NT2/D1 (cell line): ENCODE data around the gene ZNF804B.

Experiments used
- YY1 ChIP-seq: IDR thresholded peaks from 2 replicates; pipeline ENCODE4 v1.6.1; 2011; ENCODE audit not compliant: insufficient read length, insufficient read depth
- ZNF274 ChIP-seq: IDR thresholded peaks from 2 replicates; pipeline ENCODE4 v1.6.1; 2011; ENCODE audit warnings: mild to moderate bottlenecking, low read depth, low read length

DNA sequence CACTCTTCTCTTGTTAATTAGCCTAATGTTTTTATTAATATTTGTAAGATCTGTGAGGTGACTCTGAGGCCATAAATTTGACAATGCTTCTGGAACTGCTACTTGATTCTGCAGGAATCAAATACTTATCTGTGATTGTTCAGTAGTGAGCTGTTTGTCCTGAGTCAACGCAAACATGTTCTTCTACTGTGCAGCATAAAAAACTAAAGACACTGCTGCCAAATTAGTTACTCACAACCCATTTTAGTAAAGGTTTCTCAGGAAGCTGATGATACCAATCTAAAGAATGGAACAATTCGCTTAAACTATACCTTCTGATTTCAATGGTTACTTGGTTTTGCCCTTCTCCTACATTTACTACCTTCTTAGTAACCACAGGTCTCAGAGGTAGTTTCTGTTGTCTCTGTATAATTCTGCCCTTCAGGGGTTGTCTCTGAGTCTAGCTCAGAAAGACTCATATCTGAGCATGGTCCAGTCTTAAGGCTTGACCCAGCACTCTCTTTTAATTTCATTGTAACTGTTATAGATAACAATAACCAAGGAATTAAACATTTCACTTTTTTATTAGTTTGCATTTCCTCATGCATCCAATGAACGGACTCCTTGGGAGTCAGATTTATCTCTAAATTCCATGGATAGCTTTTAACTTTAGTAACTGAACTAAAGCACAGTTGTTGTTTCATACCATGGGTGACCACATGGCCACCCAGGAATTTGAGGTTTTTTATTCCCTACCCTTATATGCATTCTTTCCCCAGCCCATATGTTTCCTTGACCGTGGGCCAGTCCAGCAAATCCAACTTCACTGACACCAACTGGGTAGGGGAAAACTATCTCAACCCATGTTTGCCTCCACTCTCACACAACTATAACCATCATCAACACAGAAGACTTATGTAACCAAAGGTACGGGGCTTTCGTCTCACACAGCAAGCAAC lies 345.5 kb downstream of the ZNF804B start:
- TF ChIP-seq YY1 (no peak), ZNF274 (no peak)
